GM18498 (cell line): ENCODE data around the gene SLC24A5.

ENCODE experiments used
- ATAC-seq: cut with Tn5 transposase; IDR thresholded peaks from one replicate; pipeline ENCODE4 v1.9.1; 2021; ENCODE audit warnings: mild to moderate bottlenecking, moderate library complexity; ENCODE audit not compliant: unreplicated experiment

The SLC24A5 gene

GRCh38 chr15:48120745-48121144 lies at the start of gene SLC24A5:
SLC24A5 (plus strand) TSS chr15:48120990; CDS start chr15:48121045, 55 bp downstream.
- no peak for ATAC-seq

GRCh38 chr15:48072941-48073340 lies 47.8 kb upstream of the SLC24A5 start:
- no peak for ATAC-seq

GRCh38 chr15:48073881-48074280 lies 46.9 kb upstream of the SLC24A5 start:
- no peak for ATAC-seq

GRCh38 chr15:48076454-48076853 lies 44.3 kb upstream of the SLC24A5 start:
- no peak for ATAC-seq

GRCh38 chr15:48077616-48078184 lies 43.1 kb upstream of the SLC24A5 start:
- ATAC-seq = no peak

- ATAC-seq = peak; percentile 58
Measured at GRCh38 chr15:48084759-48085590, 35.8 kb upstream of the SLC24A5 start.

GRCh38 chr15:48085591-48085930 lies 35.2 kb upstream of the SLC24A5 start:
- no peak for ATAC-seq

- no peak for ATAC-seq
Measured at GRCh38 chr15:48086133-48086532, 34.7 kb upstream of the SLC24A5 start.

GRCh38 chr15:48086576-48086975 lies 34.2 kb upstream of the SLC24A5 start:
- no peak for ATAC-seq

GRCh38 chr15:48087844-48088243 lies 32.9 kb upstream of the SLC24A5 start:
- ATAC-seq = no peak

- ATAC-seq = peak; percentile 51
Measured at GRCh38 chr15:48089702-48090101, 31.1 kb upstream of the SLC24A5 start.

- no peak for ATAC-seq
Measured at GRCh38 chr15:48090115-48090514, 30.7 kb upstream of the SLC24A5 start.

- ATAC-seq = no peak
Measured at GRCh38 chr15:48090666-48091065, 30.1 kb upstream of the SLC24A5 start.

- ATAC-seq = no peak
Measured at GRCh38 chr15:48091522-48091921, 29.3 kb upstream of the SLC24A5 start.

GRCh38 chr15:48096355-48096786 lies 24.4 kb upstream of the SLC24A5 start:
- peak; percentile 96 for ATAC-seq

- ATAC-seq = no peak
Measured at GRCh38 chr15:48096813-48097212, 24.0 kb upstream of the SLC24A5 start.

- ATAC-seq = no peak
Measured at GRCh38 chr15:48097264-48097663, 23.5 kb upstream of the SLC24A5 start.

- no peak for ATAC-seq
Measured at GRCh38 chr15:48101376-48101961, 19.3 kb upstream of the SLC24A5 start.

GRCh38 chr15:48102167-48102566 lies 18.6 kb upstream of the SLC24A5 start:
- ATAC-seq = no peak

- ATAC-seq = no peak
Measured at GRCh38 chr15:48103647-48104046, 17.1 kb upstream of the SLC24A5 start.

GRCh38 chr15:48105936-48106335 lies 14.9 kb upstream of the SLC24A5 start:
- ATAC-seq = no peak

GRCh38 chr15:48109212-48109611 lies 11.6 kb upstream of the SLC24A5 start:
- no peak for ATAC-seq
